HG03469 (cell line): ENCODE results near the gene EPHB1.

Source experiments
- ATAC-seq: cut with Tn5 transposase; IDR thresholded peaks from one replicate; pipeline ENCODE4 v1.9.1; 2021; ENCODE audit warnings: mild to moderate bottlenecking, moderate library complexity, moderate number of reproducible peaks; ENCODE audit not compliant: unreplicated experiment

Gene EPHB1

DNA sequence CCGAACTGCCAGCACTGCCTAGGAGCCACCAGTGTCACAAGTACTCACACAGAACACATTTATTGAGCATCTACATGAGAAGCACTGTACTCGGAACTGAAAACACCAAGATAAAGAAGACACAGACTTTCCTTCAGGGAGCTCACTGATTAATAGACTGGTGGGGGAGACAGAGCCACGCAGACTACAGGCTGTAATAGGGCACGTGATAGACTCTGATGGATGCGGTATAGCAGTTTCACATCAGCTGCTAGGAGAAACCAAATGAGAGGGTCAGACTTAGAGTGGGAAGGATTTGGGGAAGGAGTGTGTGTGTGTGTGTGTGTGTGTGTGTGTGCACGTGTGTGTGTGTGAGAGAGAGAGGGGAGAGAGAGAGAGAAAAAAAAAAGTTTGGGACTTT, 12.1 kb downstream of the EPHB1 start:
- no peak for ATAC-seq

DNA sequence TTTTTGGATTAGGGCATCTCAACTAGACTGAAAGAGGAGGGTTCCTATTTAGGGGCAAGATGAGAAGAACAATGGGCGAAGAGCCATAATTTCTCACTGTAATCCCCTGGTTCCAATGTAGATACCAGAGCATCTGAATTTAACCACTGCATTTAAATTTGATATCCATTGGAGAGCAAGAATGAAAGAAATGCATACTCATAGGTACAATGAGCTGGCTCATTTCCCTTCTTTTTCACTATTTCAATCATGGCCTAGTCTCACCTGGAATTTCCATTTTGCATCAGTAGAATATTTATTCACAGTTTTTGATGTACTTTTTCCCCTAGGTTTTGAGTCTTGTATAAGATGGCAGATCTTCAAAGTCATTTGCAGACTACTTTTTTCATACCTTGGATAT, 13.8 kb downstream of the EPHB1 start:
- ATAC-seq: no peak

DNA sequence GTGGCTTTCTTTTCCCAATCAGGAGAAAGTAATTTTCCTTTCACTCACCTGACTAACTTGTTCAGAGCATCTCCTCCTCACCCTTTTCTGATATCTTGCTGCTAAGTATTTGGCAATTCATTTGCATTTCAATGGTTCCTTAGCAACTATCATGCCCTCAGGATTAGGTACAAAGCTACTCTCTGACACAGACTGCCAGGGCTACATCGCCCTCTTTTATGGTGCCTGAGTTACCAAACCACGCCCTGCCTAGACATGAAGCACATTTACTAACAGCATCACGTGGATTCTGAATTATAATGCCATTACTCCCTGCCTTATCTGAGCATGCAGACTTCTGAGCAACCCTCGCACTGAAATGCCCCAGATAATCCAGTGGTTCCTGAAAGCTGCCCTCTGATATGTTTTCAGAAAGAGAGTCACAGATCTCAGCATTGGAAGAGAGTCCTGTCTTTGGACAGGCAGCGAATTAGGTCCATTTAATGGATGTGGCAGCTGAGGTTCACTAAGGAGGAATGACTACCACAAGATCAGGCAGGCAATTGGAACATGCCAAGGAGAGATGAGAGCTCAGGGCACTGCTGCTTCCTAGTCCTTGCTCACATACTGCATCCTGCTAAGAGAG, 14.5 kb downstream of the EPHB1 start:
- ATAC-seq: no peak

DNA sequence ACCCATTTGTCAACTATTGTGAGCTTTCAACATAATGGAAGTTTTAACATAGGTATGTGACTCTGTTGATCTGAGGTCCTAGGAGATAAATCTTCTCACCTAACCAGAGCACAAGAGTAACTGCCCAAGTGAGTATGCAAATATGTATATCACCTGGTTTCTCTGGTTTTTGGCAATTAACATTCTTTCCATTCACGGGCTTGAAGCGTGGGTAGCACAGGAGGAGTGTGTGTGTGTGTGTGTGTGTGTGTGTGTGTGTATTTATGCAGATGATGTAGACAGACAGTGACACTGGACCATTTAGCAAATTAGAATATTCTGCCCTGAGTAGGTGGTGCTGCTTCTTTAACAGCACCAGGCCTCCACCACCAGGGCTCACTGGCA, 15.0 kb downstream of the EPHB1 start:
- no peak for ATAC-seq

DNA sequence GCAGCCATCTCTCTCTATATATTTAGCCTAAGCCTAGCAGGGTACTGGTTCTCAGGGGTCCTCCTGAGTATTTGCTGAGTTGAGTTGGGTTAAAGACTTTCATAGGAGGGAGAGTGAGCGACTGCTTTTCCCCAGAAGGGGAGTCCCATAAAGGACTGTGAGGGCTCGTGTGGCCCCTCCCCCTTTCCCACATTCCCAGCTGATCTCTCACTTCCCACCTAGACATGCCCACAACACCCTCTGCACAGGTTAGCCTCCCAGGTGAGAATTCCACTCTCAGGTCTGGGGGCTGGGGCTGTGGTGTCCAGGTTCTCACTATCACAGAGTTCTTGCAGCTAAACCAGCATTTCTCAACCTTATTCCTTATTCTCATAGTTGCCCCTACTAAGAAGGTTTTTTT, 15.8 kb downstream of the EPHB1 start:
- no peak for ATAC-seq

DNA sequence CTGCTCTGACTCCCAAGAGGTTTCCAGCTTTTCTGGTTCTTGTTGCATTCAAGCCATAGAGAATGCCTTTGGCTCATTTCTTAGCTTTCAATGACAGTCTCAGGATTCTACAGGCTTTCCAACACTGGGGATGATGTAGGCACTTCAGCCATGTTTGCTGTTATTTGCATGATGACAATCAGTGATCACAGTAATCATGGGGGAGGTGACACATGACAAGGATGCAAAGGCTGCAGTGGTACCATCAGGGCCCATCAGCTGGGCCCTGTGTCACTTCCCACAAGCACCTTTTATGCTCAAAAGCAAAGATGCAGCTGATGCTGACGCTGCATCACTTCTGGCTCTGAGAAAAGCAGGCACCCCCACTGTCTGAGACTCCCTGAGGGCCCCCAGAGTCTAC, 18.6 kb downstream of the EPHB1 start:
- no peak for ATAC-seq

DNA sequence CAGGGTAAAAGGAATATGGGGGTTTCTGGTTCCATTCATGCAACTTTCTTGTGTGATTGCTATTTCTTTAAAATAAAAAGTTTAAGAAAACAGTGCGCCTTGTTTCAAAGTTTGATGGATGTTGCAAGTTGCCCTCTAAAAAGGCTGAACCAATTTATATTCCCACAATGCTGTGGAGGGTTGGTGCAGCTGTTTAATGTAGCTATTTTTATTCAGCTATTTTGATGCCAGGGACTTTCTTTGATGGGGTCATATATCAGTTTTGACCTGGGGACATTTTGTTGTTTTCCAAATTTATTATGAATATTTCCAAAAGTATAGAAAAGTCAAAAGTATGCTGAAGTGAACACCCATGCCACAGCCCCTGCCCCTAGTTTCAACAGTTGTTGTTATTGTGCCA, 20.5 kb downstream of the EPHB1 start:
- no peak for ATAC-seq

DNA sequence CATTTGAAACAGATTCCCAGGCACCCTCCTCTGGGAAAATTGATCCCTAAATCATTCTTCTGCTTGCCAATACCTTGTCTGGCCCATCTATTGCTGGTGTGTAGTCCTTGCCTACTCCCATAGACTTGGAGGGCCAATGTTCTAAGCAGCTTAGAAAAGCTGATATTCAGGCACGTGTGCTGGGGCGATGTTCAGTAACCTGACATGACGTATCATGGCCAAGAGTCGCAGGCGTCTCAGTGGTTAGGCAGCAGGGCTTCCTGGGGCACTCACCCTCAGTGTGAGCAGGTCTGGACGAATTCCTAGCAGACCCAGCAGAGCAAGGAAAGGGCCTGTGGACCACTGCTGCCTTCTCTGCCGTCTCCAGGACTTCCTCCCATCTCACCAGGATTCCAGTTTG, 21.6 kb downstream of the EPHB1 start:
- ATAC-seq: no peak

DNA sequence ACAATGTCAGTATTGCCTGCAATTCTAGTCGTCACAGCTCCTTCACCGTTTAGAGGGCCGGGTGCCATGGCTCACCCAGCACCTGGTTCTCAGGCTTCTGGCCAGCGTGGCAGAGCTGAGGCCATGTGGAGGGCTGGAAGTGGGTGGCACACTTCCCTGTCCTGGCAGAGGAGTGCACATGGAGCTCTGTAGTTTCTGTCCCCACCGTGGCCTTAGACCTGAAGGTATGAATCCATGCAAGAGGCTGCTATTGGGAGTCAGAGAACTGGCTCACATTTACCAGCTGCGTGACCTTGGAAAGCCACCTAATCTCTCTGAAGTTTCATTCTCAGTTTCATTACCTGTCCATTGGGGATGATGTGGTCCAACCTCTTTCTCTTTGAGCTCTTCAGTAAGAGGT, 22.2 kb downstream of the EPHB1 start:
- ATAC-seq: peak; percentile 54

DNA sequence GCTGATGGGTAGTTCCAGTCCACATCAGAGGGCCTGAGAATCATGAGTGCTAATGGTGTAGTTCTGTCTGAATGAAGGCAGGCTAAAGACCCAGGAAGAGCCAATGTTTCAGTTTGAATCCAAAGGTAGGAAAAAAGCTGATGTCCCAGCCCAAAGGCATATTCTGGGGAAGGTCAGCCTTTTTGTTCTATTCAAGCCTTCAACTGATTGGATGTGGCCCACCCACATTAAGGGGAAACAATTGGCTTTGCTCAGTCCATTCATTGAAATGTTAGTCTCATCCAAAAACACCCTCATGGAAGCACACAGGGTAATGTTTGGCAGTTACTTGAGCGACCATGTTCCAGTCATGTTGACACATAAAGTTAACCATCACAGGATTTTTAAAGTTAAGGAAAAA, 25.9 kb downstream of the EPHB1 start:
- no peak for ATAC-seq

DNA sequence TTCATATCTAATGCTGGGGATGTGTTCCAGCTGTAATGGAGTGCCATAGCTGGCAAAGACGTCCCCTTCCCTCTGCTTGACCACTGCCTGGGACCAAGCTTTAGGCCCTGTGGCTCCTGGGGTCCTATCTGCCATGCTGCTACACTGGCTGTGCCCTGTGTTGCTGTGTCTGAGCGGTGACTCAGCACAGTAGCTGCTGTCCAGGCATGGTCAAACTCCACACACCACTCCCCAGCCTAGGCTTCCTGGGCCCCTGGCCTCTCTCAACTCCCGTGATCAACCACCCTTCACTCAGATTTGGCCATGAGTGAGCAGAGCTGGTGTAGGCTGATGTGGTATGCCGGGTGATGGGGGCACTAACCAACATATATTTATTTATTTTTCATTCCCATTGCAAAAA, 27.0 kb downstream of the EPHB1 start:
- ATAC-seq: no peak

DNA sequence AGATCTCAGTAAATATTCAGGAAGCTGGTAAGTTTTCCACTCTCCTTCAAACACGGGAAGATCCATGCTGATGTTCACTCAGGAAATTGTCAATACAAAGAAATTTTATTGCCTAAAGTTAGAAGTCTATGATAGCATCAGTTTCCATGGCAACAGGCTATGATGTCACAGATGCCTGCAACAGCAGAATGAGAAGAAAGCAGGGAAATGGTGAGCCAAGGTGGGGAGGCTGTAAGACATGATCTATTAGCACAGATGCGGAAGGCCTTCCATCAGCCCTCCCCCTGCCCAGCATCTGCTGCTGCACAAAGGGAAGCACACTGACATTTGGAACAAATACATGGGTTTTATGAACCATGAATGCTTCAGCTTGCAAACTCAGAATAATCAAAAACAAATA, 28.6 kb downstream of the EPHB1 start:
- ATAC-seq: no peak

DNA sequence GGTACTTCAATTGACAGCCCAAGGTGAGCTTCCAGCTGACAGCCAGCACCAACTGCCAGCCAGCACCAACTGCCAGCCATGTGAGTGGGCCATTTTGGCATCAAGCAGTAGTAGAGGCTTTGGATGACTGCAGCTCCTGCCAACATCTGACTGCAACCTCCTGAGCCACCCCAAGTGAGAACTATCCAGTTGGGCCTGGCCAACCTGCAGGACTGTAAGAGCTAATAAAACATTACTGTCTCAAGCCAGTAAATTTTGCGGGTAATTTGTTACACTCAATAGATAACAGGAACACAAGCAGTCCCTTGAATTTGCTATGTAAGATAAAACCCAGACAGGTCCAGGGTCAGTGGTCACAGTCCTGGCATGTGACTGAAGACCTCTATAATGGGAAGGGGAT, 29.7 kb downstream of the EPHB1 start:
- no peak for ATAC-seq

DNA sequence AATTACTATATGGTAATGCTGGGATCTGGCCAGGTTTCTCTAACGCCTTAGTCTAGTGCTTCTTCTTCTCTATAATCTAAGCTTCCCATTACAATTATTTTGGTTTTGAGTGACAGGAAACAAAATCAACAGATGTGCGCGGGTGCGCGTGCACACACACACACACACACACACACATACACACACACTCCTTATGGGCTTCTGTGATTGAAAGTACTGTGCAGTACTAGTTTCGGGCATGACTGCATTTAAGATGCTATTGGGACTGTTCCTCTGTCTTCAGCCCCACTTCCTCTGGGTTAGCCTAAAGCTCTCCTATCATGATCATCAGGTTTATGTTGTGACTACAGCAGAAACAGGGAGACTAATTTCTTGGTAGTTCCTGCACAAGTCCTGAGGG, 32.2 kb downstream of the EPHB1 start:
- no peak for ATAC-seq

DNA sequence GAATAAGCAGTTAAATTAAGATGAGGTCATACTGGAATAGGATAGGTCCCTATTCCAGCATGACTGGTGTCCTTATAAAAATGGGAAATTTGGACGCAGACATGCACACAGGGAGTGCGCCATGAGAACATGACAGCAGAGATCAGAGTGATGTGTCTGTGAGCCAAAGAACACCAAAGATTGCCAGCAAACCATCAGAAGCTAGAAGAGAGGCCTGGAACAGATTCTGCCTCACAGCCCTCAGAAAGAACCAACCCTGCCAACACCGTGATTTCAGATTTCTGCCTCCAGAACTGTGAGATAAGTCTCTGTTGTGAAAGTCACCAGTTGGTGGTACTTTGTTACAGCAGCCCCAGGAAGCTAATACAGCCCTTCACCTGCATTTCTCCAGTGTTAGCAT, 34.7 kb downstream of the EPHB1 start:
- ATAC-seq: no peak

DNA sequence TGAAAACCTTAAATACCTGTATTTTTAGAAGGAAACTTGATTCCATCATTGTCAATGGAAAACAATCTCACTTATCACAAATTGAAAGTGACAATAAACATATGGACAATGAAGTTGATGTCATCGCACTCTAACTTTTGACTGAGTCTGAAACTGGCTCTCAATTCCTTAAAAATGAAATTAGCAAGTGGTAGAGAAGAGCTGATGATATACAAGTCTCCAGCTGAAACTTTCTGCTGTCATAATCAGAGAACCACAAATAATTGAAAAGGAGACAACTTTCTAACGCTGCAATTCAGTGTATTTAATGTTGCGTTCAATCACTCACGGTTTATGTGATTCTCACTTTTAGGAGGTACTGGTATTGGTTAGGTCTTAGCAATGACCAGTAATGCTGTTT, 37.5 kb downstream of the EPHB1 start:
- ATAC-seq: no peak

DNA sequence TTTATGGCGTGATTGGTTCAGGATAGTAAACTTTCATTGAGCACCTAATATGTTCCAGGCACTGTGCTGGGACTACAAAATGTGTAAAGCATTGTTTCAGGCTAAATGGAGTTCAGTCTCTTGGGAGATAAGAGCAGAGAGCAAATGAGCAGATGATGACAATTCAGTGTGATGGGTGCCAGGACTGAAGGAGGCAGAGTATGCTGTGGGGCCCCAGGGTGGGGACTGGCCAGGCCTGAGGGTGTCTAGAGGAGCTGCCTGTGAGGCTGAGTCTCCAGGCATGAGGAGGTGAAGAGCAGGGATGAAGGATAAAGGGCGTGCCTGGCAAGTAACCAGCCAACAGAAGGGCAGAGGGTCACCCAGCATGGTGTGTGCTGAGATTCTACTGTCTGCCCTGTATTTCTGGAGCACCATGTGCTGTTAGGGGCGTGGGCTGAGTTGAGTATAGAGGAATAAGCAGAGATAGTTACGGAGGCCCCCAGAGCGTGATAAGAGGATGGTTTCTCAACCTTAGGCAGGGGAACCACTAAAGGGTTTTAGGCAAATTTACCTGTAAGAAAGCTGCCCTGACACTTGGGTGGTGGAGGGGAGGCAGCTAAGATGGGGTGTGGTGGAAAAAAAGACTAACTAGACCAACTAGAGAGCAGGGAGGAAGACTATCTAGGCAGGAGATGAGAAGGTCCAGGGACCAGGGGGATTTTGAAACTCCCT, 38.5 kb downstream of the EPHB1 start:
- ATAC-seq: no peak

DNA sequence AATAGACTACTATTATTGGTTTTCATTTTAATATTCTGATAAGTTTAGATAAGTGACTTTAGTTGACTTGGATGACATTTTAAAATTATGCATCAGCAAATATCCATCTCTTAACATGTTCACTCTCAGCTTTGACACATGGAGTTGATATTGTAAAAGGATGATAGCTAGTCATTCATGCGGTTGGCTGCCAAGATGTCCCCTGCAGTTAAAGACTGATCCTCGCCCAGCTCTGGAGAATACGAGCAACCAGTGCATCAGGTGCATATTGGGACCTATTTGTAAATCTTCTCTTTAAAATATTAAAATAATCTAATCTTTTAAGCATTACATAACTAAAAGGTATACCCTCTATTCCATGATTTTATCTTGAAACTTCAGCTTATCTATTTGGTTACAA, 41.9 kb downstream of the EPHB1 start:
- no peak for ATAC-seq

DNA sequence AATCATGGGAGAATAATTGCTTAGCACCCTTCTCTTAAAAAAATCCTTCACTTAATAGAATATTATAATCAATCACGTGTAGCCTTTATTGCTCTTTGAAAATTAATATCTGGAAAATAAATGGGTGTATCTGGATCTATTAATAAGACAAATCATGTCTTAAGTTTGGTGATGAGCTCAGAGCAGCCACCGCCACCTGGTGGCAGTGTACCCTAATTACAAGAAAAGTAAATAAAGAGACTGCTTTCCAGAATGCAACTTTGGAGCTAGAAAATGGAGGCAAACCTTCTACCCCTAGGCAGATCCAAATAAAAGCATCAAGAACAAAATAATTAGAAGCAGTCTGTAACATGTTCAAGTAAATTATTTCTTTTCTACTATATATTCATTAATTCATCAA, 43.5 kb downstream of the EPHB1 start:
- no peak for ATAC-seq

DNA sequence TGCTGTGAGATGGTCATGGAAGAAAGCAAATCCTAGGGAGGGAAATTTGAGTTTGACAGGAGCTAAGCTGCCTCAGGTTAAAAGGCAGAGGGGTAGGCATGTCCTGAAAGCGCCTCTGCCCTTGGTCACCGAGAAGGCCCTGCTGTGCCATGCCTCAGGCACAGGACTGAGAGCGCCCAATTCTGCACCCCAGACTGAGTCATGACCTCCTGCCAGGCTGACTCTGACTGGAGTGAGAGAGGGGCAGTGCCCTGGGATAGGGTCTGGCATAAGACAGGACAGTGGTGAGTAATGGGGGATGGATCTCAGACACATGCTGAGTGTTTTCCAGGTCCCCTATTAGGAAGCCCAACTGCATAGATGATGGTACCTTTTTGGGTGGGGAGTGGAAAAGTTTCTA, 44.4 kb downstream of the EPHB1 start:
- no peak for ATAC-seq

DNA sequence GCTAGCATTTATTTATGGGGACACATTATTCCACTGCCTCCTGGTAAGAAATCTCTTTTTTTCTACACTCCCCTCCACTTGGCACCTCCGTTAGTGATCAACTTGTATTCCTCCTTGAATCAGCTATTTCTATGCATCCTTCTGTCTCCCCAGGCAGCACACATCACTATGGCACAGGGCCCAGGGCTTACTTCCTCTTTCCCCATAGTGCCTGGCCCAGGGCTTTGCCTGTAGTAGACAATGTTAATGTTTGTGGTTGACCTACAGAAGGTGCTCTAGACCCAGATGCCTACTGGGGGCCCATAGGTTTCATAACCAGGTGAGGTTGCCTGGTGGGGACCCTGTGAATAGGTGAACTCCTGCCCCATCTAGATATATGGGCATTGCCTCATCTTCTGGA, 44.9 kb downstream of the EPHB1 start:
- ATAC-seq: peak; percentile 71

DNA sequence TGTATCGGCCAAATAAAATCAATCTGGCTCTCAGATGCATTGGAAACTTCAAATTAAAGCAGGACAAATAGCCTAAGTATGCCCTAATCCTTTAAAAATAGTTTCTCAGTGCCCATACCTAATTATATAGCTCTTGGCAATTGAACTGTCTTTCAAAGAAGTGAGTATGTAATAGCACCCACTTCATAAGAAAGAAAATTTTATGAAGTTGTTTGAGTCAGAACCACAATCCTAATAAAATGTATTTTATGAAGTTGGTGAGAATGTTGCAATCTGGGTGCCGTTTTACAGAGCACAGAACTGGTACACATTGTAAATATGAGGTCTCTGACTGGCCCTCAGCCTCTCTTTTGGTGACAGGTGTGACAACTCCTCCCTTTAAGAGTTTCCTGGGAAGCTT, 45.4 kb downstream of the EPHB1 start:
- no peak for ATAC-seq

DNA sequence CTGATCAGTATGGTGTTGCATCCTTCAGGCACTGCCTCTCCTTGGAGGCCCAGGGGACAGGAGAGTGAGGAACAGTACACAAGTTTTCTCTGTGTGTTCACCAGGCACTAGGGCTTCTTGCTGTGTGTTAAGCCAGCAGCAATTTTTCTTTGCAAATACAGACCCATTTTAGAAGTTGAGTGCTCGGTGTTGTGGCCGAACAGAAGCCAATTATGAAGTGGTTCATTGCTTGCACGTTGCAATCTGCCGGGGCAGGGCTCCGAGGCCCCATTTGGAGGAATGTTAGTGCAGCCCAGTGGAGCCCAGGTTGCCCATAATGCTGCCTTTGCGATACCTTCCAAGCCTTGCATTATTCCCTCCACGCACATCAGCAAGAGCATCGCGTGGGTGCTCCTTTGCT, 51.0 kb downstream of the EPHB1 start:
- ATAC-seq: no peak
